OCI-LY7 (cell line): ENCODE measurements around the gene GLYR1. TPM values are rescaled to one million over a fixed set of nuclear protein-coding genes. Genes with fewer than 3 reads are reported as not detected.

Source experiments
- BruUV-seq: library from RNA; stranded (reverse); fragments of 400-500 nt; replicated peaks from 2 replicates; lab custom pipeline; 2021; lab: Mats Ljungman, UMichigan
- CTCF ChIA-PET: fragments of 300-600 bp; sonication (Branson Sonifier 250); formaldehyde crosslinking; loops from one replicate; lab custom pipeline; 2022; ENCODE audit warnings: antibody characterized with exemption; ENCODE audit not compliant: unreplicated experiment; lab: Charles Lee
- POLR2A ChIA-PET: fragments of 300-600 bp; sonication (Branson Sonifier 250); formaldehyde crosslinking; loops from one replicate; lab custom pipeline; 2022; ENCODE audit warnings: antibody characterized with exemption; lab: Charles Lee
- DNase-seq: peaks from one replicate; pipeline ENCODE4 v3.0.0-alpha.2; 2015; ENCODE audit warnings: low spot score
- H2AFZ ChIP-seq: fragments of 200-600 bp; sonication (generic), shearing (Covaris generic); 2 replicates; pipeline ENCODE4 v1.6.1; 2014; ENCODE audit warnings: mild to moderate bottlenecking, antibody characterized with exemption, low read length, moderate library complexity
- H3K27ac ChIP-seq: fragments of 200-600 bp; sonication (generic); 2 replicates; pipeline ENCODE4 v1.5.1; 2014; ENCODE audit warnings: mixed run types, low read depth, mild to moderate bottlenecking, moderate library complexity, low read length, inconsistent platforms; ENCODE audit not compliant: poor library complexity, severe bottlenecking
- H3K36me3 ChIP-seq: fragments of 200-600 bp; sonication (generic); 2 replicates; pipeline ENCODE4 v1.6.1; 2014; ENCODE audit warnings: mild to moderate bottlenecking, antibody characterized with exemption, low read length, moderate library complexity, mixed read lengths; ENCODE audit not compliant: insufficient read depth
- H3K4me1 ChIP-seq: fragments of 200-600 bp; sonication (generic); 2 replicates; pipeline ENCODE4 v1.5.1; 2014; ENCODE audit warnings: mild to moderate bottlenecking, low read length; ENCODE audit not compliant: insufficient read depth, poor library complexity, severe bottlenecking
- H3K4me2 ChIP-seq: fragments of 200-600 bp; sonication (generic); 2 replicates; pipeline ENCODE4 v1.6.1; 2014; ENCODE audit warnings: mild to moderate bottlenecking, low read length
- H3K4me3 ChIP-seq: fragments of 200-600 bp; sonication (generic); 2 replicates; pipeline ENCODE4 v1.5.1; 2014; ENCODE audit warnings: mild to moderate bottlenecking, low read depth, low read length; ENCODE audit not compliant: poor library complexity, severe bottlenecking
- H3K79me2 ChIP-seq: fragments of 200-600 bp; sonication (generic); 2 replicates; pipeline ENCODE4 v1.6.1; 2016; ENCODE audit warnings: low read depth, mild to moderate bottlenecking, low read length, moderate library complexity, mixed read lengths; ENCODE audit not compliant: insufficient read depth
- H3K9me2 ChIP-seq: fragments of 200-600 bp; sonication (generic); 2 replicates; pipeline ENCODE4 v1.6.1; 2016; ENCODE audit warnings: mild to moderate bottlenecking, low read length, mixed read lengths; ENCODE audit not compliant: insufficient read depth
- H3K9me3 ChIP-seq: fragments of 200-600 bp; sonication (generic); 2 replicates; pipeline ENCODE4 v1.6.1; 2014; ENCODE audit warnings: mild to moderate bottlenecking, mixed run types, low read length, mixed read lengths
- H4K20me1 ChIP-seq: fragments of 200-600 bp; sonication (generic); 2 replicates; pipeline ENCODE4 v1.6.1; 2014; ENCODE audit warnings: mild to moderate bottlenecking, antibody characterized with exemption, low read length, moderate library complexity, mixed read lengths; ENCODE audit not compliant: insufficient read depth
- EZH2phosphoT487 ChIP-seq: fragments of 200-600 bp; sonication (generic); IDR thresholded peaks from 2 replicates; pipeline ENCODE4 v1.6.1; 2018; ENCODE audit warnings: low read depth, borderline replicate concordance, mild to moderate bottlenecking, mixed run types, antibody characterized with exemption, low read length, moderate library complexity, mixed read lengths
- intact Hi-C: fragments of 100-400 bp; cut with micrococcal nuclease; formaldehyde crosslinking; loops from one replicate; pipeline ENCODE4 v1.10.0; 2022; ENCODE audit not compliant: unreplicated experiment
- total RNA-seq, 2 experiments: library from RNA; depleted of rRNA in 1 of 2; stranded (reverse); fragments of >200 nt in 1 of 2; shearing (Covaris generic) in 1 of 2; gene quantifications; 2 replicates each; pipeline ENCODE4 v1.2.3, GENCODE V29; 2014 to 2022
- TF ChIP-seq, protein P1 (sequence below): fragments of 200-600 bp; sonication (generic); conservative IDR thresholded peaks from 2 replicates; pipeline ENCODE4 v1.5.1; 2014; ENCODE audit warnings: mild to moderate bottlenecking, antibody characterized with exemption, low read length, moderate library complexity, mixed read lengths

GLYR1 gene
- total RNA-seq, 2 experiments from 2014 or later = 48.4 to 113 TPM

DNA sequence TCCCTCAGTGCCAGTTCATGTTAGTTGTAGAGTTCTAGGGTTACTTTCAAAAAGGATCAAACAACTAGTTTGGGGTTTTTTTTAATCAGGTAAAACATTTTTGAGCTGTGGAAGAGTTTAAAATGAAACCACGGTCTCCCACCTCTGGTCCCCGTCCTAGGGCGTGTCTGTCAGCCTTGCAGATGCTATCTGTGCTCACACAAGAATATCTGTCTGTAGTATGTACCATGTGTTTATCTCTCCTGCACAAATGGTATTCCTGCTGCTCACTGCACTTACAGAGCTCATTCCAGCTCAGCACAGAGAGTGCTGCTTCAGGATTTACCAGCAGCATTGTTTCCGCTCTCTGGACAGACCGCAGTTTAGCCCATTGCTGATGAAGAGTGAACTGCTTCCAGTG is 39.1 kb upstream of the GLYR1 start:
- H3K4me3 ChIP-seq = no peak overlapping the region
- H3K4me2 ChIP-seq = no peak overlapping the region
- DNase-seq = no peak
- TF ChIP-seq EZH2phosphoT487 = no peak
- TF ChIP-seq, protein P1, sequence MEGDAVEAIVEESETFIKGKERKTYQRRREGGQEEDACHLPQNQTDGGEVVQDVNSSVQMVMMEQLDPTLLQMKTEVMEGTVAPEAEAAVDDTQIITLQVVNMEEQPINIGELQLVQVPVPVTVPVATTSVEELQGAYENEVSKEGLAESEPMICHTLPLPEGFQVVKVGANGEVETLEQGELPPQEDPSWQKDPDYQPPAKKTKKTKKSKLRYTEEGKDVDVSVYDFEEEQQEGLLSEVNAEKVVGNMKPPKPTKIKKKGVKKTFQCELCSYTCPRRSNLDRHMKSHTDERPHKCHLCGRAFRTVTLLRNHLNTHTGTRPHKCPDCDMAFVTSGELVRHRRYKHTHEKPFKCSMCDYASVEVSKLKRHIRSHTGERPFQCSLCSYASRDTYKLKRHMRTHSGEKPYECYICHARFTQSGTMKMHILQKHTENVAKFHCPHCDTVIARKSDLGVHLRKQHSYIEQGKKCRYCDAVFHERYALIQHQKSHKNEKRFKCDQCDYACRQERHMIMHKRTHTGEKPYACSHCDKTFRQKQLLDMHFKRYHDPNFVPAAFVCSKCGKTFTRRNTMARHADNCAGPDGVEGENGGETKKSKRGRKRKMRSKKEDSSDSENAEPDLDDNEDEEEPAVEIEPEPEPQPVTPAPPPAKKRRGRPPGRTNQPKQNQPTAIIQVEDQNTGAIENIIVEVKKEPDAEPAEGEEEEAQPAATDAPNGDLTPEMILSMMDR = no peak
- peaks cover 40% of the 10 kb centered on the region for H3K36me3 ChIP-seq
- H3K27ac ChIP-seq = no peak overlapping the region
- no peaks in the 10 kb centered on the region for H4K20me1 ChIP-seq
- no peak overlapping the region for H2AFZ ChIP-seq
- POLR2A ChIA-PET = no interaction called here
- intact Hi-C loops = no loop called here
- BruUV-seq = no TSS peak
- CTCF ChIA-PET = no interaction called here
- H3K9me2 ChIP-seq = no peaks in the 10 kb centered on the region
- no peaks in the 10 kb centered on the region for H3K4me1 ChIP-seq
- no peaks in the 10 kb centered on the region for H3K9me3 ChIP-seq
- H3K79me2 ChIP-seq = no peaks in the 10 kb centered on the region

DNA sequence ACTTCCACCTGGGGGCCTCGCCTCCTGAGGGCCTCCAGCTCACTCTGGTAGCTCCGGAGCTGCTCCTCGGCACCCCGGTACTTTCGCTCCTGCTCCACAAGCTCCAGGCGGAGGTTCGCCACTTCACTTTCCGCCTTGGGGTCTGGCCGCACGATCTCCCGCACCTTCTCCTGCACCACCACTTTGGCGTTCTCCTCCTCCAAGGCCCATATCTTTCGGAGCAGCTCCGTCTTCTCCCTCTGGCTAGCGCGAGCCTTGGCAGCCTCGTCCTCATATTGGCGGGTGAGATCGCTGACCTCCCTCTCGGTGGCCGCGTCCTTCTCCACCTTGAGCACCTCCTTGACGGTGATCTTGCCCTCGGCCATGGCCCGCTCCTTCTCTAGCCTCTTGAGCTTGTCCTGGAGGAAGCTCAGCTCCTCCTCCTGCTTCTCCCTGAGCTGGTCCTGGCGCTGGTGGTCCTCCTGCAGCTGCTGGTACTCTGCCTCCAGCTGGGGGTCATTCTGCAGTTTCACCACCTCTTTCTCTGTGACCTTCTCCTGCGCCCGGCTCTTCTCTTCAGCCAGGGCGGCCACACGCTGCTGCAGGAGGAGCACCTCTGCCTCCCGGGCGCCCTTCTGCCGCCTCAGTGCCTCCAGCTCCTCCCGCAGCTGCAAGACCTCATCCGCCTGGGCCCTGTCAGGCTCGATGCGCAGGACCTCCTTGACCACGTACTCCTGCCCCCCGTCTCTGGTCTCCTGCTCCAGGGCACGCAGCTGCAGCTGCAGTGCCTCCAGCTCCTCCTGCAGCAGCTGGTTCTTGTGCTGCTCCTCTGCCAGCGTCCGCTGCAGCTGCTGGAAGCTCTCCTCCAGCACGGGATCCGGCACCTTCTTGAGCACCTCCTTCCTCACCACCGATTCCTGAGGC is 38.1 kb upstream of the GLYR1 start:
- no peak overlapping the region for H2AFZ ChIP-seq
- H3K9me2 ChIP-seq = no peaks in the 10 kb centered on the region
- H3K4me2 ChIP-seq = no peak overlapping the region
- H3K4me3 ChIP-seq = no peak overlapping the region
- BruUV-seq = no TSS peak
- no peaks in the 10 kb centered on the region for H3K9me3 ChIP-seq
- no peak for TF ChIP-seq EZH2phosphoT487
- TF ChIP-seq, protein P1 = no peak
- H3K27ac ChIP-seq = no peak overlapping the region
- DNase-seq = no peak
- no peaks in the 10 kb centered on the region for H3K4me1 ChIP-seq
- POLR2A ChIA-PET = no interaction called here
- no peaks in the 10 kb centered on the region for H4K20me1 ChIP-seq
- CTCF ChIA-PET = no interaction called here
- intact Hi-C loops = no loop called here
- peaks cover 50% of the 10 kb centered on the region for H3K36me3 ChIP-seq
- no peaks in the 10 kb centered on the region for H3K79me2 ChIP-seq

DNA sequence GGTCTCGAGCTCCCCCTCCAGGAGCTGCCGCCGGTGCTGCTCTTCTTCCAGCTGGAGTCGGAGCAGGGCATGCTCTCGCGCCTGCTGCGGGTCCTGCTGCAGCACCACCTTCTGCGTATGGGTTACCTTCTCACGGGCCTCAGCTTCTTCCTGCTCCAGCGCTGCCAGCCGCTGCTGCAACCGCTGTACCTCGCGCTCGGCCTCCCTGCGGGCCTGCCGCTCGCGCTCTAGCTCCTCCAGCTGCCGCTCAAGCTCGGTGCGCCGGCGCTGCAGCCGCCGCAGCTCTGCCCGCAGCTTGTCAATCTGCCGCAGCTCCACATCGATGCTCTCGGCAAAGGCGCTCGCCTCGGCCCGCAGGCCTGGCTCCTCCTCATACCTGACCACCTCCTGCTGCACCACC is 37.1 kb upstream of the GLYR1 start:
- BruUV-seq = no TSS peak
- intact Hi-C loops = no loop called here
- DNase-seq = no peak
- H2AFZ ChIP-seq = no peak overlapping the region
- H3K27ac ChIP-seq = no peak overlapping the region
- H3K4me3 ChIP-seq = no peak overlapping the region
- CTCF ChIA-PET = interaction anchor here (0.6 kb wide), 1 partner anchor 53 kb away, joined by 4 read pairs; no protein-coding TSS in a partner anchor
- POLR2A ChIA-PET = no interaction called here
- no peaks in the 10 kb centered on the region for H3K79me2 ChIP-seq
- H4K20me1 ChIP-seq = no peaks in the 10 kb centered on the region
- H3K4me1 ChIP-seq = no peaks in the 10 kb centered on the region
- TF ChIP-seq, protein P1 = no peak
- TF ChIP-seq EZH2phosphoT487 = no peak
- H3K9me2 ChIP-seq = no peaks in the 10 kb centered on the region
- no peaks in the 10 kb centered on the region for H3K9me3 ChIP-seq
- no peak overlapping the region for H3K4me2 ChIP-seq
- H3K36me3 ChIP-seq = peaks cover 60% of the 10 kb centered on the region
